Measurements from ENCODE around the gene MOB1B.

MOB1B gene

DNA sequence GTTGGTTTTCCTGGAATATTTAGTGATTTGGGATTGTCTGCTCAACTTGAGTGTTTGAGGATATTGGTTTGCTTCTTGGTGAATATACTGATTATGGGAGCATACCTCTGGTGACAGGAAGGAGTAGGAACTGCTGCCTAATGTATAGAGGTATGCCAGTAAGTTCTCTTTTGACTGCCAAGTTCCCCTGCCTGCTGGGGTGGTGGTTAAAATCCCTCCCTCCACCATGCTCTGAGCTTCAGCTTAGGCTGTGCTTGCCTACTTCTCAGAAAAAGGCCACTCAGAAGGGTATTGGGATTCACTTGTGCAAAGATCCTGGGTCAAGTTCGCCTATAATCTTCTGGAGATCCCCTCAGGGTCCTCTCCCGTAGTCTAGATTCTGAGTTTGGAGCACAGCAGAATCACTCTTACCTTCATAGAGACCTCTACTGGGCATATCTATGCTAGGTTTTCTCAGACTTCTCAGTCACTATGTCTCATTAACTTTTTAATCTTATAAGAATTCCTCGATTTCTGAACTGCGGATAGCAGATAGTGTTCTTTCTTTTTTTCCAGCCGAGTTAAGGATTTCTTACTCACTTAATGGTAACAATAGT, 46.6 kb downstream of the MOB1B start:
- DNase-seq (ENCODE audit: low read depth), result no peak
- H3K4me3 ChIP-seq (ENCODE audit: low read length), result no peak overlapping the region

DNA sequence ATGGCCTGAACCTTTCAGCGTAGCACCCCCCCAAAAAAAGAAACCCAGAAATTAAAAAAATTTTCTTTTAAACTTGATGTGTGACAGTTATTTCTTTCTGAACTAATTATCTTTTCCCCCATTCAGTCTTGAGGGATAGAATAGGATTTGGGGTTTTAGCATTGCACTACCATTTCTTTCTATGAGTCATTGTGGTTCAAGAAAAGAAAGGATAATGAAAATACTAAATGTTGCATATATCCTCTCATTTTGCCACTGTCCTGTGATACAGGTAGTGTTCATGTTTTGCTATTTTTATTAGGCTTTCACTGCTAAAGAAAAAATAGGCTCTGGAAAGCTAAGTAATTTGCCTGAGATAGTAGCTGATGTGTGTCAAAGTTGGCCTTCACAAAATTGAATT, 51.9 kb downstream of the MOB1B start:
- H3K4me3 ChIP-seq (ENCODE audit: low read length), result no peak overlapping the region
- TF ChIP-seq, protein P1, sequence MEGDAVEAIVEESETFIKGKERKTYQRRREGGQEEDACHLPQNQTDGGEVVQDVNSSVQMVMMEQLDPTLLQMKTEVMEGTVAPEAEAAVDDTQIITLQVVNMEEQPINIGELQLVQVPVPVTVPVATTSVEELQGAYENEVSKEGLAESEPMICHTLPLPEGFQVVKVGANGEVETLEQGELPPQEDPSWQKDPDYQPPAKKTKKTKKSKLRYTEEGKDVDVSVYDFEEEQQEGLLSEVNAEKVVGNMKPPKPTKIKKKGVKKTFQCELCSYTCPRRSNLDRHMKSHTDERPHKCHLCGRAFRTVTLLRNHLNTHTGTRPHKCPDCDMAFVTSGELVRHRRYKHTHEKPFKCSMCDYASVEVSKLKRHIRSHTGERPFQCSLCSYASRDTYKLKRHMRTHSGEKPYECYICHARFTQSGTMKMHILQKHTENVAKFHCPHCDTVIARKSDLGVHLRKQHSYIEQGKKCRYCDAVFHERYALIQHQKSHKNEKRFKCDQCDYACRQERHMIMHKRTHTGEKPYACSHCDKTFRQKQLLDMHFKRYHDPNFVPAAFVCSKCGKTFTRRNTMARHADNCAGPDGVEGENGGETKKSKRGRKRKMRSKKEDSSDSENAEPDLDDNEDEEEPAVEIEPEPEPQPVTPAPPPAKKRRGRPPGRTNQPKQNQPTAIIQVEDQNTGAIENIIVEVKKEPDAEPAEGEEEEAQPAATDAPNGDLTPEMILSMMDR (conservative IDR thresholded peaks at IDR 0.05; ENCODE audit: low read depth, low read length), result no peak
- no peak for DNase-seq (ENCODE audit: low read depth)

More for the DNA sequence above, 46.6 kb downstream of the MOB1B start:
- TF ChIP-seq, protein P1 (conservative IDR thresholded peaks at IDR 0.05; ENCODE audit: low read depth, low read length), result peak; percentile 40

DNA sequence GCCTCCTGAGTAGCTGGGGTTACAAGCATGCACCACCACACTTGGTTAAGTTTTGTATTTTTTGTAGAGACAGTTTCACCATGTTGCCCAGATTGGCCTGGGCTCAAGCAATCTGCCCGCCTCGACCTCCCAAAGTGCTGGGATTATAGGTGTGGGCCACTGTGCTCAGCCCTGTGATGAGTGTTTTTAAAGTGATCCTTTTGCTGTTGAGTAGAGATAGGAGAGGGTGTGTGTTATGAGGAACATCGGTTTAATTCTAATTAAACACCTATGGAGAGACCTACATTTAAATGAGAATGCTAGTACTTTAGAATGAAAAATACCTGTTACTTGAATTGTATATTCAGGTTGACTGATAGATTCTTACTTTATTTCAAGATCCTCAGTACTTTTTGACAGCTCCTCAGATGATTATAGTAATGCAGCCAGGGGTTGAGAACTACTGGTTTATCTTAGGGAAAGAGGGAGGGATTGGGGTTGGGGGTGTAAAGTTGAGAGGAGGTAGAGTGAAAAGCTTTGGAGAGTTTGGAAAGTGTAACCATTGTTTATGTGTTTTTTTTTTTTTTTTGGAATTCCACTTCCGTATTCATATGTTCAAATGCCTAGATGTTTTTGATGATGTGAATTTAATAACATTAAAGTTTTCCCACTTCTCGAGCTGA, 54.5 kb downstream of the MOB1B start:
- H3K4me3 ChIP-seq (ENCODE audit: low read length), result no peak overlapping the region
- TF ChIP-seq, protein P1 (conservative IDR thresholded peaks at IDR 0.05; ENCODE audit: low read depth, low read length), result no peak
- DNase-seq (ENCODE audit: low read depth), result no peak

DNA sequence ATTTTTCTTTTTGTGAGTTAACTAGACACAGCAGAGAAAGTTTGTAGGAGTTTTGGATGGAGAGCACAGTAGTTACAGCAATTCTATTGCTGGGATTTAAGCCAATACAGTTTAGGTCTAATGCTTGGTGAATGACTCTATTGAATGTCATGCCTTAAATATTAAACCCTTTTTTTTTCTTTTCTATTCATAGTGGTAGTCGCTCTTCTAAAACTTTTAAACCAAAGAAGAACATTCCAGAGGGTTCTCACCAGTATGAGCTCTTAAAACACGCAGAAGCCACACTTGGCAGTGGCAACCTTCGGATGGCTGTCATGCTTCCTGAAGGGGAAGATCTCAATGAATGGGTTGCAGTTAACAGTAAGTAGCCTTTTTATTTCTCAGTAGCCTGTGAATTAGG, 56.5 kb downstream of the MOB1B start:
- TF ChIP-seq, protein P1 (conservative IDR thresholded peaks at IDR 0.05; ENCODE audit: low read depth, low read length), result no peak
- no peak overlapping the region for H3K4me3 ChIP-seq (ENCODE audit: low read length)
- DNase-seq (ENCODE audit: low read depth), result peak; percentile 26

DNA sequence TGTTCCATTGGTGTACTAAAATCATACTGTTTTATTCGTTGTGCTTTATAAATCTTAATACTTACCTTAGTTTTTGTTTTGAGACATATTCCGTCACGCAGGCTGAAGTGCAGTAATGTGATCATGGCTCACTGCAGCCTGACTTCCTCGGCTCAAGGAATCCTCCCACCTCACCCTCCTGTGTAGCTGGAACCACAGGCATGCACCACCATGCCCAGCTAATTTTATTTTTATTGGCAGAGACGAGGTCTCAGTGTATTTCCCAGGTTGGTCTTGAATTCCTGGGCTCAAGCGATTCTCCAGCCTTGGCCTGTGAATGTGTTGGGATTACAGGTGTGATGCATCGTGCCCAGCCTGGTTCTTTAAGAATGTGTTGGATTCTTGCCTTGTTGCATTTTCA, 66.9 kb downstream of the MOB1B start:
- H3K4me3 ChIP-seq (ENCODE audit: low read length), result no peak overlapping the region
- TF ChIP-seq, protein P1 (conservative IDR thresholded peaks at IDR 0.05; ENCODE audit: low read depth, low read length), result no peak
- no peak for DNase-seq (ENCODE audit: low read depth)

DNA sequence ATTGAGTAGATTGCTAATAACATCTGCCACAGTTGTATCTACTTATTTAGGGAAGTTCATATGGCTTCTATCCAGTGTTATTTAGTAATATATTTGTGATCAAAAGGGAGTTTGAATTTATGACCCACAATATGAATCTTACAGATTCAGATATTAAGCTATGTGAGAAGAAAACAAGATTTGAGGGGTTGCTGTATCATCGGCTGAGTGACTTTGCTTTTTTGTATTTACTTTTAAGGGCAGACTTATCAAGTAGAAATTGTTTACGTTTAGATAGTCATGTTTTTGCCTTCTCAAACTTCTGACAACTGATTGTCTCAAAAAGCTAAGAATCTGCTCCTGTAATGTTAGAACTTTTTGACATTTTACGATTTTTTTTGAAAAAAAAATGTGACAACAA, 74.1 kb downstream of the MOB1B start:
- H3K4me3 ChIP-seq (ENCODE audit: low read length), result no peak overlapping the region
- TF ChIP-seq, protein P1 (conservative IDR thresholded peaks at IDR 0.05; ENCODE audit: low read depth, low read length), result no peak
- no peak for DNase-seq (ENCODE audit: low read depth)

DNA sequence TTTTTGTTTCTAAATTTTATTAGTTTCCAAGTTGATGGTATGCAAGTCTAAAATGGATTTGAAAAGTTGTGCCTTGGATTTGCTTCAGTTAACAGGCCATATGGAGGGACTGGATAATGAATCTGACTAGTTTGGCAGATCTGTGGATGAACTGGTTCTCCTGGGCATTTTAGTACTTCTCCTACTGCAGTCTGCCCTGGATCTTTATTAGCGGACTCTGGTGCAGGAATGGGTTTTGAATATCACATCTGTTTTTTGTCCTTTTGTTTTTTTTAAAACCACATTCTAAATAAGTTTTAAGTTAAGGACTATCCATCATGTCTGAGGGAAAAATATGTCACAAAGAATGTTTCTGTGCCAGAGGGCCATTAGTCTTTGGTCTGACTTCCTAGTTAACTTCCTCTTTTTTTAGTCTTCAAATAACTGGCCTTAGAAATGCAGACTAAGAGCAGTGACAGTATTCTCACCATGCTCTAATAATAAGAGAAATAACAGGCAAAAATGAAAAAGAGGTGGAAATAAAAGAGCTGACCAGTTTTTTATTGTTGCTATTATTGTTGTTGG, 77.4 kb downstream of the MOB1B start:
- H3K4me3 ChIP-seq (ENCODE audit: low read length), result no peak overlapping the region
- no peak for DNase-seq (ENCODE audit: low read depth)
- TF ChIP-seq, protein P1 (conservative IDR thresholded peaks at IDR 0.05; ENCODE audit: low read depth, low read length), result no peak
